ENCODE data around the gene DRD1.

GRCh38 chr5:175438234-175438857, 5.6 kb downstream of the DRD1 start:
- TF ChIP-seq CTCF (IDR thresholded peaks at IDR 0.05; ENCODE audit: insufficient read depth, low read length, poor library complexity, severe bottlenecking) (no peak), EZH2phosphoT487 (conservative IDR thresholded peaks at IDR 0.05; ENCODE audit: low read length) (no peak)
